Activated CD4-positive, alpha-beta T cell treated with anti-CD3 and anti-CD28 coated beads for 48 hours (primary cell): Measurements from ENCODE around the gene ANGPTL2.

ENCODE experiments used
- DNase-seq: peaks from one replicate; pipeline ENCODE4 v3.0.0-alpha.2; 2020

ANGPTL2 gene

DNA sequence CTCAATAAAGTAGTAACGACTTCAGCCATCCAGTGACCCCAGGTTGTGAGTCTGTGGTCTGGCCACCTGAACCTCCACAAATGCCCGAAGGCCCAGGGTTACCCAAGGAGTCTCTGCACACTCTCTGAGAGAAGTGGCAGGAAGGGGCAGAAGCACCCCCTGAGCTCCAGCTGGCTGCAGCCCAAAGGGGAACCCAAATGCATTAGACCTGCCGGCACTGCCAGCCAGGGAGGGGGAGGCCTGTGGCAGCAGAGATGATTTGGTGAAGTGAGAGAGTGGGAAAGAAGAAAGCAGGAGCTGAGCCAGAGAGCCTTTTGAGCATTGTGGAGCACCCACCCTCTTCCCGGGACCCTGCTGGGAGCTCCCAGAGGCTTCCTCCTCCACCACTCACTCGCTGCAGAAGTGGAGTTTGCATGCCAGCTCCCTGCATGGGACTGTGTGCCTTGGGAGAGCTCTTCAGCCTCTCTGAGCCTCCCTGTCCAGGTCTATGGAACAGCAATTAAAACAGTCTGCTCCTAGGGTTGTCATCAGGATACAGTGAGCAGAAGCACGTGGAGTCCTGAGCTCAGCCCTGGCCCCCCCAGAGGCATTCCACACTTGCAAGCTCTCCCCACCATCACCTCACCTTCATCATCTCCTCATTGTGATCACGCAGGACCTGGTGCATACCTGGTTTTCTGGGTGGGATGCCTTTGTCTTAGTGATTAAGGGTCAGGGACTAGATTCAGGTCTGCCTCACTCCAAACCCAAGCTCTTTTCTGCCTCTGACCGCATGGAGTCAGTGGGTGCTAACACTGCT, 13.8 kb upstream of the ANGPTL2 start:
- DNase-seq: no peak

DNA sequence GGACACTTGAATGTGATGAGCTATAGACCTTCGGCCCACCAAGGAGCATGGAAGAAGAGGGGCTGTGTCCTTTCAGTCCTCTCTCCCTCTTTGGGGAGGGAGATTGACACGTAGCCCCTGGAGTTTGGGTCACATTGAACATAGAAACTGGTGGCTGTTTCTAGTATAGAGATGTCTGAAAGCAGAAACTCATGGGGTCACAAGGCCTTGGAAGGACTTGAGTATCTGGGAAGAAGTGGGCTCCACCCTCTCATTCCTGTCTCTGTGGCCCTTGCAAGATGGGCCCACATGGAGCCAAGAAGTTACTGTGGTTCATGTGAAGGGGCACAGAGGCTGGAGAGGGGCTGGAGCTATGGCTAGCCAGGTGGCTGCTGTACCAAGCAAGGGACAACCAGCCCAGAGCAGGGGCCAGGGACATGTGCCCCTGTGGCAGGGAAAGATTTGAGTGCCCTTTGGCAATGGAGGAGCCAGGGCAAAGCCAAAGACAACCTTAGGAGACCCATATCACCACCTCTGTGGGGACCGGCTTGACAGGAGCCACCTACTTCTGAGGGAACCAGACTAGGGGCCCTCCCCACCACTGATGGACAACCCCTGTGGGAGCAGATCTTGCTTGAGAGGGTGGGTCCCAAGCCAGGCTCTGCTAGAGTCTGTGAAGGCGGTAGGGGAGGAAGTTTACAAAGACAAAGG, 12.8 kb upstream of the ANGPTL2 start:
- DNase-seq: no peak

GRCh38 chr9:127133739-127134167, 11.3 kb upstream of the ANGPTL2 start:
- no peak for DNase-seq

DNA sequence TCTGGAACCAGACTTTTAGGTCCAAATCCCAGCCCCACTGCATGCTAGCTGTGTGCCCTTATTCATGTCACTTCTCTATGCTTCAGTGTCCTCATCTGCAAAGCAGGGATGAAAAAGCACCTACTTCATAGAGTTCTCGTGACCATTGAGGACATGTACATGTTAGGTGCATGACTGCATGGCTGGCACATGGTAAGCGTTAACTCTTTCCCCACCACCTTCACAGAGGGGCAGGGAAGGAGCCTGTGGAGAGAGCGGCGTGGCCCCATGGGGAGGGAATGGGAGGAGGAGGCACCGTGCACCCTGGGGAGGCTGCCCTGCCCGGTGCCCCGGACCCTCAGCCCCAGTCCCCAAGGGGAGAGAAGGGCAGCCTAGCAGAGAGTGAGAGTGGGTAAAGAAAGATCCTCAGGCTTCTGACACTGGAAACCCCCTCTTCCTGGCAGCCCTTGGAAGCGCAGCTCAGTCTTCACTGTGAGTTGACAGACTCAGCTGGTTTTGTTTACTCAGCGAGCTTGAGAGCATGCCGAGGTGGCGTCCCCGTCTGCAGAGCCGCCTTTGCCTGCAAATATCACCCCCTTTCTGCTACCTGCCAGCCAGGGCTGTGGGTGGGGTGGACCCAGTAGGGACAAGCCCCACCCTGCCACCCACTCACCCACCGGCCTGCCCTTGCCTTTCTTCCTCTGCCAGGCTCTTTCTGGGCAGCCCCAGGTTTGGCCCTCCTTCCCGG, 10.6 kb upstream of the ANGPTL2 start:
- no peak for DNase-seq

- no peak for DNase-seq
Observed at GRCh38 chr9:127132375-127132774, 9.9 kb upstream of the ANGPTL2 start.

DNA sequence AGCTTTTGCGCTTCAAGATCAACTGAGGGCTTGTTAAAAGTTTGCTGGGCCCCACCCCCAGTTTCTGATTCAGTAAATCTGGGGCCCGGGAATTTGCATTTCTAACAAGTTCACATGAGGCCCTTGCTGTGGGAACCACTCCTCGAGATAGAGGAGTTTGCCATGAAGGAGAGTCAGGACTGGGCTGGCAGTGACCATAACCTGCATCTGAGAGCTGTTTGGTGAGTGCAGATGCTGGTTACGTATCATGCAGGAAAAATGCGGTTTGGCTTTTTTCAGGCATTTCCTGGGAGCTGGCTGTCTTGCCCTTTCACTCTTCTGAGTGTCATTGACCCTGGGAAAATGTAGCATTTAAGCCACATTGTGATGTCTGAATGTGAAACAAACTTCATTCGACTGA, 9.4 kb upstream of the ANGPTL2 start:
- no peak for DNase-seq

DNA sequence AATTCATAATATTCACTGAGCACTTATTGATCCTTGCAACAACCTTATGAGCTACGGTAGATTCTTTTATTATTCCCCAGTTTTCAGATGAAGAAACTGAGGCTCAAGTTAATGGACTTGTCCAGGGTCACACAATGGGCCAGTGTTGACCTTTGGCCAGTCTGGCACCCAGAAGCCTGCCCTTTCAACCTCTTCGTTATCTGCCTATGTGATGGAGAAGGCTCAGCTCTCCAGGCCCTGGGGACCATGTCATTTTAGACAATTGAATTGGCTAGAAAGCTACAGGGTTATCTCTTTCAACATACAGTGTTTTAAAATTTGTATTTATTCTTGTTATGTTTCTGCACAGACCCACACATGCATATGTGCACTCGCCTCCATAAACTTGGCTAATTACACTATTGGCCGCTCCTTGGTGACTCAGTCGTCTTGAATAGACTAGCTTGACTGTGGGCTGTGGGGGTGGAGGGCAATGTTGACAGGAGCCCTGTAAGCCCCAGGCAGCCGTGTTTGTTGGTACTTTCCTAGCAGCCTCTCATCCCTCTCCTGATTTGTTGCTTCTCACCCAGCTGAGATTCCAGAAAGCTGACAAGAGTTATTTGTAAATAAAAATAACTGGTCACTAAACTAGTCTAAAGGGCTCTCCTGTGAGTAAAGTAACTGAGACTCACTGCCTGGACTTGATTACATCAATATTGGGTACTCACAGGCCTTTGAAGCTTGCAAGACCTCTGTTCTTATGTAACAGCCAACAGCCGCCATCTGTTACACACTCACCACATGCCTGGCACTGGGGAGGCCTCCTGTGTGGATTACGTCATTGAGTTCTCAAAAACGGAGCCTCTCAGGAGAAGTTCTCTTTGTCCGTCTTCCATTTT, 8.5 kb upstream of the ANGPTL2 start:
- no peak for DNase-seq

GRCh38 chr9:127130235-127130634, 7.8 kb upstream of the ANGPTL2 start:
- DNase-seq: no peak

DNA sequence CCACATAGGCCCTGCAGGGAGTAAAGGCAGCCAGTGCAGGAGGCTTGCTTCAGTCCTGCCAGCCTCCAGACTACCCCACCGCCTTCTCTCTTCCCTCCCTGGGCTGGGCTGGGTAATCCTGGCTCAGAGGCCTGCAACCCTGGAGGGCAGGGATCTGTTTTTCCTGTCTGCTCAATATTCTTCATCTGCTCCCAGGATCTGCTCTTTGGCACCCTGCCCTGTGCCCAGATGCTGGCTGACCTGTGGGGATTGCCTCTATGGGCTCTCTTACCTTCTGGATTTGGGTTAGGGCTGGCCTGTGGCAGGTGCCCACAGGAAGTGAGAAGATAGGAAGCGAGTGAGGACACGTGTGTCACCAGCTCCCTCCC, 7.3 kb upstream of the ANGPTL2 start:
- DNase-seq: no peak

DNA sequence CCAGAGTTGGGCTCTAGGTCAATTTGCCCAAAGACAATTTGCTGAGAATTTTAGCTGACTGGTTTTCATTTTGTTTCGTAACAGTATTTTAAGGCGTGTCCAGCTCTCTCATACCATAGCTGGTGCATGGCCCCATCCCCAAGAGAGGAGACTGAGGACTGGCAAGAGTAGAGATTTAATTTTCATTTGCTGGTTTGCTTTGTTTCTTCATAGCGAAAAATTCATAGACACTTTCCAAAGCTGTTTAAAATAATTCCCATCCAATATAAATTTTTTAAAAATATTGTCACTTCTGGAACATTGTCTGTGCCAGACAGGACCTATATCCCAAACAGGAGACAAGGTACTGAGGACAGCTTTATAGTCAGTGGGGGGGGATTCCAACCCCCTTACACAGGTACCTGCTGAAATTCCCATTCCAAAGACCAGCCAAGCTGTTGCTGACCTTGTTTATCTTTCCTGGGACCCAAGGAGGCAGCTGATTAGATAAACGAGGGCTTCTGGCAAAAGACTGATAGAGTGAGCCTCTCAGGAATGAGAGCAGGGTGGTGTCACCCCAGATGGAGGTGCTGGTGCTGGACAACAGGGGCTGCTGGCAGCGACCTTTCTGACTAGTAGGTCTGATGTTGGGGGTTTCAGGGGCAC, 6.8 kb upstream of the ANGPTL2 start:
- DNase-seq: no peak

DNA sequence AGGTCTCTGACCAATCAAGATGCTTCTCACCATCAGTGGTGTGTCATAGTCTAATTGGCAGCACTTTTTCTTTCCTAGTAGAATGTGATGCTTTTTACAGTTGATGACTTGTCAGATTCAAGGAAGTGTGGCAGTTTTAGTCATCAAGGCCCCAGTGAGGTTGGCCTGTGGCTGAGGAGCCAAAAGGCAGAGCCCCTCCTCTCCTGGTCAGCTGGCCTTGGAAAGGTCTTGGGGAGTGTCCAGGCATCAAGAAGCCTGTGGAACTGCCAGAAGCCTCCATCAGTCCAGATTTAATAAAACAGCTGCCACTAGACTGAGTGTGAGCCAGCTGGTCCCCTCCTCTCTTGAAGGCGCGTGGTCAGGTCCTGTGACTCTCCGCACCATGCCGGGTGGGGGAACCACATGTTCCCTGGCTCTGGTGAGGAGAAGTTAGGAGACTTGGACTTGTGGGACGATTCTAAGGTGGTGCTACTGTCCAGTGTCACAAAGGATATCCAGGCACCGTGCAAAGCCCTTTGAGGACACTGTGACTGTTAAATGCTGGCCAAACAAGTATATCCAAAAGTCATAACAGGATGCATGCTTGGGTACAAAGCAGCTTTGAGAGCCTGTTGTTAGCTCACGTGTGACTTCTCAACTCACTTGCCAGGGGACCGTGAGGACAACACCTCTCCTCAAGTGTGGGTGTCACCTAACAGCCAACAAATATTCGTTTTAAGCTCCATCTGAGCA, 6.1 kb upstream of the ANGPTL2 start:
- no peak for DNase-seq

DNA sequence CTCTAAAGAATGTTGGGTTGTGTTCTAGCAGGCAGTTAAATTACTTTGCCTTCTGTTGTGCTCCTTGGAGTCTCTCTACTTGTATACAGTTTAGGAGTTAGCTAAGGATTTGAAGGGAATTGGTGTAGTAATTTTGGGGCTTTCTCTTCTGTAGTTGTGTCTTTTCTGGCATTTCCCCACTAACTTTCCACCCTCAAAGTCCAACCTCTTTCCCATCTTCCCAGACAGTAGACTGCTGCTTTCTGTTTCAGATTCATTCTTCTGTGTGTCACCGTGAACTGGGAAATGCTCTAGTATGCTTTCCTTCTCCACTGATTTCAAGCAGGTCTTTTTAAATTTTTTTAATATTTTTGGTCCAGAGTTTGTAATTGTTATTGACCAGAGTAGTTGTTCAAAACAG, 4.5 kb upstream of the ANGPTL2 start:
- DNase-seq: no peak

- DNase-seq: no peak
Observed at GRCh38 chr9:127124792-127125191, 2.4 kb upstream of the ANGPTL2 start.

DNA sequence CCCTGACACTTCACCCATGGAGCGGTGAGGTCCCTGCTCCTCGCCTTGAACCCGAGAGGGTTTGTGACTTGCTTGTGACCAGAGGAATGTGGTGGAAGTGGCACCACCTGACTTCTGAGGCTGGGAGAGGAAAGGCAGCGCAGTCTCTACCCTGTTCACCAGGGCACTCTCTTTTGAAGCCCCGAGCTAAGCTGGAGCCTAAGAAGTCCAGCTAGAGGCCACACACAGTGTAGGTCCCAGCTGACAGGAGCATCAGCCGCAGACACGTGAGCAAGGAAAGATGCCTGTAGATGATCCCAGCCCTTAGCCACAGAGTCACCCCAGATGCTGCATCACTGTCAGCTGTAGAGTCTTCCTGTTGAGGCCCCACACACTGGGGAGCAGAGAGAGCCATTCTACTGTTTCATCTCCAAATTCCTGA, 1.7 kb upstream of the ANGPTL2 start:
- DNase-seq: no peak

GRCh38 chr9:127123064-127123890, 842 bp upstream of the ANGPTL2 start:
- no peak for DNase-seq

DNA sequence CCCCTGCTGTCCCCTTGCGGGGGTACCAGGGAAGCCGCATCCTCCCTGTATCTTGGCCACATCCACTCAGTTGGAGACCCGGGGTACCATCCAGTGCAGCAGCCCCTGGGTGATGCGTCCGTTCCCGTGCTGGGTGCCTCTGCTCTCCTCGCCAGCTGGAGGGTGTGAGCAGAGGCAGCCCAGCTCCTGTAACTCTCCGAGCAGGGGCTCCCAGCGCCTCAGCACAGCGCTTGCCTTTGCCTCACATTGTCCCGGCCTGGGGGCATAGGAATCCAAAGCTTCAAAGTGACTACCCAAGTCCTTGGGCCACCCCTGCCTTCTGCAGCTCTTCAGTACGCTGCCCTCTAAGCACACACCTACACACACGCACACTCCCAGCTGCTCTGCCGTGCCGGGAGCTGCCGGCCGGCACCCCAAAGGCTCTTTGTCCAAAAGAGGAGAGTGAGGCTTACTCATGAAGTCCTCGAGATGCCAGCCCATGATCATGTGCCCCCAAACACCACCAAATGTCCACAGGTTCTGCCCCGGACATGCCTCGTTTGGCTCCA, 733 bp downstream of the ANGPTL2 start:
- no peak for DNase-seq

GRCh38 chr9:127119320-127119709, 3.1 kb downstream of the ANGPTL2 start:
- DNase-seq: no peak

DNA sequence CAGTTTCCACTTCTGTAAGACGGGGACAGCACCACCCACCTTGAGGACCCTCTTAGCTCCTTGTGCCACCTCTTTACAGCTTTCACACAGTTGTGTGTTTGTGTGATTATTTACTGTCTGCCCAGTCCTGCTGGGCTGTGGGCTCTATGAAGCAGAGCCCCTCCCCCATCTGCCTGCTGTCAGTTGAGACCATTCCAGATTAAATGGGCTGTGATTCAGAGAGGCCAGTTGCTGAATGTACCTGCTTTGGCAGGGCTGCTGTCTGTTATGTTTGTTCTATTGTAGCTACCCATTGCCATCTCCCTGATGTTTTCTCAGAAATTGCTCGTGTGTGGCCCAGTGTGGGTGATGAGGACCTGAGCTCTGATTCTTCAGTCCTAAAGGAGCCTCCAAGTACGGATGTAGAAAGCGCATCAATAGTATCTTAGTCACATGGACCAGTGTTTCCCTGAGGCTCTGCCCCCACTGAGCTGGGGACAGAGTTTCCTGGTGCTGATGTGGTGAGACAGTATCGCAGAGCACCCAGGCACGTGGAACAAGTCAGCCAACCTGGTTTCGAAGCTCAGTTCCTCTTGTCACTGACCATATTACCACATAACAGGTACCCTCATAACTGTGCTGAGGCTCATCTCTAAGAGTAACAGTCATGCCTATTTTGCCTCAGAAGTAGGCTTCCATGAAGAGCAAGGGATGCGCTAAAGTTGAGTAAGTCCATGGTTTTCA, 3.7 kb downstream of the ANGPTL2 start:
- DNase-seq: no peak

DNA sequence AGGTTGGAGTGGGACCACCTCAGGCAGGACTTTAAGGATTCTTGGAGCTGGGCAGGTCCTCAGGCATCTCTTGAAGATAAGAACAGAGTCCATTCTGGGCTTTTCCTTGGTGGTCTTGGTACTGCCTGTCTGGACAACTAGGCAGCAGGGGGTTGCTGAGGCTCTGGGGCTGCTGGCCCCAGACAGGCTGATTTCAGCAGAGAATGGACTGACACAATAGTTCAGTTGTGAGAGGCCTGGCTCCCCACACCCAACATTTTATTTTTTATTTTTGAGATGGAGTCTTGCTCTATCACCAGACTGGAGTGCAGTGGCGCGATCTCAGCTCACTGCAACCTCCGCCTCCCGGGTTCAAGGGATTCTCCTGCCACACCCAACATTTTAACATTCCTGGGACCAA, 4.6 kb downstream of the ANGPTL2 start:
- DNase-seq: no peak

- DNase-seq: no peak
Observed at GRCh38 chr9:127116957-127117356, 5.5 kb downstream of the ANGPTL2 start.
